HK-2 (cell line): Measurements from ENCODE around the gene STT3A.

ENCODE experiments used
- DNase-seq: peaks from one replicate; pipeline ENCODE4 v3.0.0-alpha.2; 2018; ENCODE audit not compliant: unreplicated experiment

Gene STT3A

DNA sequence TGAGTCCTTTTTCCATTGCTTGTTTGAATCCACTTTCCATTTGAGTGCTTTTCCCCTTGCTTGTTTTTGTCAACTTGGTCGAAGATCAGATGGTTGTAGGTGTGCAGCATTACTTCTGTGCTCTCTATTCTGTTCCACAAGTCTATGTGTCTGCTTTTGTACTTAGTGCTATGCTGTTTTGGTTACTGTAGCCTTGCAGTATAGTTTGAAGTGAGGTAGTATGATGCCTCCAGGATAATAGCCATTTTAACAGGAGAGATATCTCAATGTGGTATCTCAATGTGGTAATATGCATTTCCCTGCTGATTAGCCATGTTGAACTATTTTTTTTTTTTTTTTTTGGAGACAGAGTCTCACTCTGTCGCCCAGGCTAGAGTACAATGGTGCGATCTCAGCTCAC, 71.3 kb downstream of the STT3A start:
- no peak for DNase-seq

DNA sequence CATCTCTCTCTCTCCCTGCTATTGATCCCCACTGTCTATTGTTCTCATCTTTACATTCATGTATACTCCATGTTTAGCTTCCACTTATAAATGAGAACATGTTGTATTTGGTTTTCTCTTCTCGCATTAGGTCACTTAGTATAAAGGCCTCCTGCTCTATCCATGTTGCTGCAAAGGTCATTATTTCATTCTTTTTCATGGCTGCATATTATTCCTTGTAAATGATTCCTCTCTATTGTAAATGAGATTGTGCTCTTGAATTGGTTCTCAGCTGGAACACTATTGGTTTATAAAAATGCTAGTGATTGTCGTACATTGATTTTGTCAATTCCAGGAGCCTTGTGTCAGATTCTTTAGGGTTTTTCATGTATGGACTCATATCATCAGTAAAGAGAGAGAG, 74.5 kb downstream of the STT3A start:
- DNase-seq: no peak

DNA sequence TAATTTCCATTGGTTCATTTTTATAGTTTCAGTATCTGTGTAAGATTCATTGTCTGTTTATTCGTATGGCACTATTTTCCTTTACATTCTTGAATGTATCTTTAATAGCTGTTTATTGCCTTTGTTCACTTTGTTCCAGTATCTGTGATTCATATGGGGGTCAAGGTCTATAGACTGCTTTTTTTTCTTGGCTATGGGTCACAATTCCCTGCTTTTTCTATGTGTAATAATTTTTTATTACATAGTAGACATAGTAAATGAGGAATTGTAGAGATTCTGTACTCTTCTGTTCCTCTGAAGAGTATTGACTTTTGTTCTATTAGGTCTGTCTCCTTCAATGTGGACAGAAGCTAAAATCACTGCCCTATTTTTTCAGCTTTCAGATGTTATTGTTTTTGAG, 77.5 kb downstream of the STT3A start:
- DNase-seq: no peak

DNA sequence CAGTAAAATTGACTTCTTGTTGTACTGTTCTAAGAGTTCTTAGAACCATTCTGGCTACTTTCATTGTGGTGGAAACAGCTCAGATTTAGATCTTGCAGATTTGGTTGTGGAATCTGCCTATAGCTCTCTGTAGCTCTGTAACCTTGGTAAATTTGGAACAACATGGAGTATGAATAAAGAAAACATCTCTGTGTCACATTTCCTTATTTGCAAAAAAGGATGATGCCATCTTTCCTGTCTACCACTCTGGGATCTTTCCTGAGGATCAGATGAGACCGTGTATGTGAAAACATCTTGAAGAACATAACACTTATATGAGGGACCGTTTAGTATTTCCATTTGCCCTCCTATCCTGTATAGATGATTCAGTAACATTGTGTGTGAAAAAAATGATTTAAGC, 78.9 kb downstream of the STT3A start:
- DNase-seq: no peak
